Fibroblast of gingiva (primary cell): ENCODE data around the gene KRT85.

Experiments used
- DNase-seq: peaks from one replicate; pipeline ENCODE4 v3.0.0-alpha.2; 2011; ENCODE audit warnings: low read depth

The KRT85 gene

GRCh38 chr12:52394836-52395405 is 27.6 kb upstream of the KRT85 start:
- no peak for DNase-seq

- no peak for DNase-seq
Observed at GRCh38 chr12:52392465-52393007, 25.3 kb upstream of the KRT85 start.

GRCh38 chr12:52391618-52392002 is 24.3 kb upstream of the KRT85 start:
- DNase-seq: no peak

GRCh38 chr12:52390739-52391617 is 23.7 kb upstream of the KRT85 start:
- no peak for DNase-seq

GRCh38 chr12:52389313-52390207 is 22.3 kb upstream of the KRT85 start:
- DNase-seq: no peak

GRCh38 chr12:52387859-52388258 is 20.6 kb upstream of the KRT85 start:
- no peak for DNase-seq

GRCh38 chr12:52385226-52385702 is 18.0 kb upstream of the KRT85 start, which contains the start of gene KRT84:
TSS of gene KRT84 (minus strand) at chr12:52385652. CDS start at chr12:52385585, 67 bp downstream.
- DNase-seq: no peak

- no peak for DNase-seq
Observed at GRCh38 chr12:52383331-52383730, 16.1 kb upstream of the KRT85 start.

GRCh38 chr12:52382854-52383253 is 15.6 kb upstream of the KRT85 start:
- no peak for DNase-seq

GRCh38 chr12:52381206-52381605 is 13.9 kb upstream of the KRT85 start:
- DNase-seq: no peak

GRCh38 chr12:52380271-52380694 is 13.0 kb upstream of the KRT85 start:
- DNase-seq: no peak

- DNase-seq: no peak
Observed at GRCh38 chr12:52379536-52379935, 12.3 kb upstream of the KRT85 start.

GRCh38 chr12:52378091-52378490 is 10.8 kb upstream of the KRT85 start:
- DNase-seq: no peak

GRCh38 chr12:52377266-52377665 is 10.0 kb upstream of the KRT85 start:
- no peak for DNase-seq

- peak; percentile 87 for DNase-seq
Observed at GRCh38 chr12:52372216-52373154, 5.2 kb upstream of the KRT85 start.

GRCh38 chr12:52371716-52372115 is 4.4 kb upstream of the KRT85 start:
- no peak for DNase-seq

GRCh38 chr12:52370926-52371608 is 3.8 kb upstream of the KRT85 start:
- DNase-seq: peak; percentile 79

GRCh38 chr12:52369809-52370208 is 2.5 kb upstream of the KRT85 start:
- DNase-seq: no peak

- no peak for DNase-seq
Observed at GRCh38 chr12:52369211-52369610, 1.9 kb upstream of the KRT85 start.

- no peak for DNase-seq
Observed at GRCh38 chr12:52368508-52368907, 1.2 kb upstream of the KRT85 start.
